HepG2 (cell line): ENCODE data around the gene DNAJC8. TPM values are rescaled to one million over a fixed set of nuclear protein-coding genes. Genes with fewer than 3 reads are reported as not detected.
A peak's percentile ranks its signal among the peaks of the same experiment; 100 is the strongest.

Source experiments
- ARID5B ChIP-seq: IDR thresholded peaks from 2 replicates; pipeline ENCODE4 v1.4.0; 2020; ENCODE audit warnings: mild to moderate bottlenecking, missing genetic modification reagents
- CEBPB ChIP-seq: IDR thresholded peaks from 2 replicates; pipeline ENCODE4 v1.6.1; 2011; ENCODE audit warnings: low read depth, low read length, improper control_type of control experiment, borderline replicate concordance
- DMTF1 ChIP-seq: sonication (generic); formaldehyde crosslinking; IDR thresholded peaks from 2 replicates; pipeline ENCODE4 v1.4.0; 2020; ENCODE audit warnings: mild to moderate bottlenecking, missing genetic modification reagents
- KAT8 ChIP-seq: IDR thresholded peaks from 2 replicates; pipeline ENCODE4 v1.6.1; 2016; ENCODE audit warnings: missing genetic modification reagents, missing compliant biosample characterization
- KLF11 ChIP-seq: IDR thresholded peaks from 2 replicates; pipeline ENCODE4 v1.6.1; 2016; ENCODE audit warnings: missing compliant biosample characterization
- PCBP2 ChIP-seq: fragments of 200-400 bp; formaldehyde crosslinking; optimal IDR thresholded peaks from 2 replicates; pipeline ENCODE3; 2018; ENCODE audit warnings: low read length, low read depth; ENCODE audit not compliant: poor library complexity, severe bottlenecking
- PHF8 ChIP-seq: sonication (generic); formaldehyde crosslinking; IDR thresholded peaks from 2 replicates; pipeline ENCODE4 v1.5.0; 2020; ENCODE audit warnings: missing genetic modification reagents
- PRDM4 ChIP-seq: sonication (generic); formaldehyde crosslinking; IDR thresholded peaks from 2 replicates; pipeline ENCODE4 v1.9.0; 2021; ENCODE audit warnings: missing genetic modification reagents, borderline replicate concordance
- RAD51 ChIP-seq: fragments of 450-650 bp; IDR thresholded peaks from 2 replicates; pipeline ENCODE4 v1.6.1; 2016; ENCODE audit warnings: borderline replicate concordance
- SAP130 ChIP-seq: IDR thresholded peaks from 2 replicates; pipeline ENCODE4 v1.6.1; 2016; ENCODE audit warnings: low read depth
- SRSF4 ChIP-seq: fragments of 200-400 bp; formaldehyde crosslinking; IDR thresholded peaks from one replicate; pipeline ENCODE4 v1.6.1; 2018; ENCODE audit warnings: mild to moderate bottlenecking, low read depth, low read length, moderate library complexity; ENCODE audit not compliant: poor library complexity, severe bottlenecking
- TEF ChIP-seq: sonication (generic); formaldehyde crosslinking; IDR thresholded peaks from 2 replicates; pipeline ENCODE4 v1.5.0; 2020; ENCODE audit warnings: missing genetic modification reagents
- TFE3 ChIP-seq: IDR thresholded peaks from 2 replicates; pipeline ENCODE4 v1.6.1; 2016
- USF2 ChIP-seq, 2 experiments: sonication (generic) in 1 of 2; formaldehyde crosslinking in 1 of 2; IDR thresholded peaks; 2 replicates each; pipeline versions ENCODE4 v1.5.1 to v1.6.1; 2011 to 2020; ENCODE audit warnings: borderline replicate concordance in 1 of 2, low read depth in 1 of 2, low read length in 1 of 2, mild to moderate bottlenecking in 1 of 2, missing genetic modification reagents in 1 of 2, moderate library complexity in 1 of 2
- ZNF234 ChIP-seq: sonication (generic); formaldehyde crosslinking; conservative IDR thresholded peaks from 2 replicates; pipeline ENCODE4 v1.5.1; 2020; ENCODE audit warnings: mild to moderate bottlenecking, missing genetic modification reagents
- ZNF562 ChIP-seq: sonication (generic); formaldehyde crosslinking; IDR thresholded peaks from 2 replicates; pipeline ENCODE4 v1.8.0; 2022; ENCODE audit warnings: missing genetic modification reagents, borderline replicate concordance
- polyA plus RNA-seq, 8 experiments: library from polyadenylated mRNA; depleted of rRNA in 3 of 8; stranded (reverse) in 7 of 8; unstranded in 1 of 8; fragments of >200 nt; fragmentation: Illumina TruSeq in 4 of 8; extraction: Trizol in 4 of 8; gene quantifications; 2 replicates each; pipeline versions ENCODE4 v1.2.1 to v1.2.3, GENCODE V29; 2011 to 2016; ENCODE audit warnings: low read depth in 4 of 8, missing spikeins in 1 of 8, mixed read lengths in 1 of 8; ENCODE audit not compliant: insufficient read depth in 1 of 8
- total RNA-seq, 5 experiments: library from RNA; depleted of rRNA; stranded (reverse); fragments of >200 nt; fragmentation: Illumina TruSeq; extraction: Trizol; gene quantifications; 2 replicates each; pipeline ENCODE4 v1.2.3, GENCODE V29; 2016; ENCODE audit warnings: low read depth in 1 of 5

The DNAJC8 gene
- total and polyA plus RNA-seq, 2 of the 13 experiments (the other 11 are each of a cell fraction or from before 2014, with no cell fraction given), result 54.5 to 126 TPM

GRCh38 chr1:28159243-28159642 is 73.6 kb downstream of the DNAJC8 start (continued):
- TF ChIP-seq ARID5B (peak; percentile 11; the same call in 1 of the 2 replicates), CEBPB (0 out of 2 replicates have a peak, but pooled peaks have one; percentile 18), TEF (CRISPR knock-in tag) (no peak), PRDM4 (CRISPR knock-in tag) (no peak), KLF11 (CRISPR knock-in tag) (no peak), PCBP2 (no peak), DMTF1 (no peak), SRSF4 (no peak), SAP130 (peak; percentile 43; the same call in 1 of the 2 replicates), RAD51 (peak; percentile 74), TFE3 (CRISPR knock-in tag) (peak; percentile 64; the same call in 1 of the 2 replicates), USF2 (IDR thresholded peaks at IDR 0.05; ENCODE audit: low read depth, low read length) (peak; percentile 84), USF2 (CRISPR knock-in tag; IDR thresholded peaks at IDR 0.05; ENCODE audit: borderline replicate concordance) (peak; percentile 59; the same call in 1 of the 2 replicates), PHF8 (no peak), KAT8 (CRISPR knock-in tag) (peak; percentile 50; the same call in 1 of the 2 replicates), ZNF234 (CRISPR knock-in tag) (no peak), ZNF562 (CRISPR knock-in tag) (no peak)
